HepG2 (cell line): ENCODE measurements around the gene FGGY. TPM values are rescaled to one million over a fixed set of nuclear protein-coding genes. Genes with fewer than 3 reads are reported as not detected.
"Not testable (repeated sequence)": the region's sequence is repeated elsewhere in the genome, so short reads cannot be mapped to it uniquely, and the experiment has no call there.

Experiments used
- ATAC-seq: fragments of 200-7000 bp; cut with Tn5 transposase; 3 replicates; pipeline ENCODE4 v1.9.1; 2020; ENCODE audit warnings: mild to moderate bottlenecking, moderate library complexity
- BruUV-seq: library from RNA; stranded (reverse); fragments of 400-500 nt; replicated peaks from 2 replicates; lab custom pipeline; 2021; lab: Mats Ljungman, UMichigan
- CTCF ChIA-PET: fragments of 300-600 bp; formaldehyde crosslinking; extraction: SDS; loops from one replicate; lab custom pipeline; 2021; ENCODE audit warnings: low total read pairs, inconsistent platforms, low intra/inter-chr PET ratio; lab: Yijun Ruan, JAX
- POLR2A ChIA-PET: fragments of 350-600 bp; sonication (Branson Sonifier 250); formaldehyde crosslinking; loops from one replicate; lab custom pipeline; 2020; ENCODE audit warnings: antibody characterized with exemption, inconsistent platforms; lab: Yijun Ruan, JAX
- DNase-seq: peaks from one replicate; pipeline ENCODE4 v3.0.0-alpha.2; 2015; ENCODE audit warnings: low spot score
- FAIRE-seq: peaks from 3 replicates; lab custom pipeline; 2011; peaks lifted over from hg19 to GRCh38; lab: Jason Lieb, UNC
- H2AFZ ChIP-seq: one replicate; pipeline ENCODE4 v1.6.1; 2011; ENCODE audit warnings: low read length, inconsistent platforms
- H3K27ac ChIP-seq: fragments of 300-600 bp; 3 replicates; pipeline ENCODE4 v1.8.0; 2011; ENCODE audit warnings: mixed run types, mild to moderate bottlenecking, mixed read lengths, low read length, inconsistent platforms; ENCODE audit not compliant: insufficient read depth; ENCODE audit errors: extremely low read length
- H3K27me3 ChIP-seq, 2 experiments: fragments of 200-600 bp in 1 of 2; 2 replicates in 1 of 2; 3 replicates in 1 of 2; pipeline versions ENCODE4 v1.6.0 to v1.8.0; 2011; ENCODE audit warnings: low read length in 2 of 2, mild to moderate bottlenecking in 2 of 2, moderate library complexity in 2 of 2, inconsistent platforms in 1 of 2; ENCODE audit not compliant: insufficient read depth in 2 of 2, control insufficient read depth in 1 of 2
- H3K36me3 ChIP-seq, 2 experiments: fragments of 200-600 bp in 1 of 2; replicated peaks in 1 of 2; 2 replicates in 1 of 2; 3 replicates in 1 of 2; pipeline versions ENCODE4 v1.5.1 to v1.8.0; 2011; ENCODE audit warnings: low read length in 2 of 2, inconsistent platforms in 1 of 2; ENCODE audit not compliant: insufficient read depth in 2 of 2, control insufficient read depth in 1 of 2
- H3K4me1 ChIP-seq: 2 replicates; pipeline ENCODE4 v1.5.1; 2012; ENCODE audit warnings: low read length, inconsistent platforms; ENCODE audit not compliant: insufficient read depth
- H3K4me2 ChIP-seq: 2 replicates; pipeline ENCODE4 v1.6.0; 2011; ENCODE audit warnings: low read depth, low read length, inconsistent platforms
- H3K4me3 ChIP-seq, 3 experiments: fragments of 200-600 bp in 1 of 3; sonication (generic), shearing (Covaris generic) in 1 of 3; replicated peaks in 1 of 3; 2 replicates each; pipeline ENCODE4 v1.5.1; 2011 to 2016; ENCODE audit warnings: low read length in 3 of 3, inconsistent platforms in 2 of 3, low read depth in 2 of 3, mild to moderate bottlenecking in 2 of 3, control low read depth in 1 of 3, mixed read lengths in 1 of 3; ENCODE audit not compliant: insufficient read depth in 1 of 3
- H3K79me2 ChIP-seq: one replicate; pipeline ENCODE4 v1.6.1; 2011; ENCODE audit warnings: low read length, inconsistent platforms; ENCODE audit not compliant: insufficient read depth
- H3K9ac ChIP-seq: 2 replicates; pipeline ENCODE4 v1.6.0; 2011; ENCODE audit warnings: mild to moderate bottlenecking, low read depth, low read length, inconsistent platforms; ENCODE audit not compliant: insufficient read depth
- H3K9me3 ChIP-seq: 2 replicates; pipeline ENCODE4 v1.5.1; 2012; ENCODE audit warnings: mild to moderate bottlenecking, low read length
- H4K20me1 ChIP-seq: 2 replicates; pipeline ENCODE4 v1.6.0; 2011; ENCODE audit warnings: inconsistent platforms, mild to moderate bottlenecking, low read length, moderate library complexity; ENCODE audit not compliant: insufficient read depth
- CC2D1A ChIP-seq: sonication (generic); formaldehyde crosslinking; IDR thresholded peaks from 2 replicates; pipeline ENCODE4 v1.8.1; 2023; ENCODE audit warnings: mild to moderate bottlenecking, missing genetic modification reagents
- EP300 ChIP-seq, 3 experiments: sonication (generic) in 1 of 3; formaldehyde crosslinking in 1 of 3; IDR thresholded peaks; 2 replicates each; pipeline versions ENCODE4 v1.5.1 to v1.6.1; 2011 to 2020; ENCODE audit warnings: low read depth in 2 of 3, low read length in 2 of 3, borderline replicate concordance in 1 of 3, improper control_type of control experiment in 1 of 3, mild to moderate bottlenecking in 1 of 3, missing genetic modification reagents in 1 of 3, moderate library complexity in 1 of 3
- POGZ ChIP-seq: sonication (generic); formaldehyde crosslinking; IDR thresholded peaks from 2 replicates; pipeline ENCODE4 v1.4.0; 2020; ENCODE audit warnings: mild to moderate bottlenecking, missing genetic modification reagents
- SALL1 ChIP-seq: sonication (generic); formaldehyde crosslinking; IDR thresholded peaks from 2 replicates; pipeline ENCODE4 v1.8.0; 2022; ENCODE audit warnings: mild to moderate bottlenecking, missing genetic modification reagents
- SMAD3 ChIP-seq: sonication (generic); formaldehyde crosslinking; IDR thresholded peaks from 2 replicates; pipeline ENCODE4 v1.4.0; 2020; ENCODE audit warnings: missing genetic modification reagents
- SOX6 ChIP-seq, 2 experiments: fragments of 450-650 bp in 1 of 2; sonication (generic) in 1 of 2; formaldehyde crosslinking in 1 of 2; IDR thresholded peaks; 2 replicates each; pipeline versions ENCODE4 v1.4.0 to v1.6.1; 2017 to 2020; ENCODE audit warnings: antibody characterized with exemption in 1 of 2, mild to moderate bottlenecking in 1 of 2, missing genetic modification reagents in 1 of 2
- STAG1 ChIP-seq: sonication (generic); formaldehyde crosslinking; IDR thresholded peaks from 2 replicates; pipeline ENCODE4 v1.4.0; 2020; ENCODE audit warnings: missing genetic modification reagents
- TEAD3 ChIP-seq: optimal IDR thresholded peaks from 2 replicates; pipeline ENCODE3; 2016; ENCODE audit warnings: borderline replicate concordance
- ZMYM3 ChIP-seq: sonication (generic); formaldehyde crosslinking; IDR thresholded peaks from 2 replicates; pipeline ENCODE4 v1.5.1; 2020; ENCODE audit warnings: mild to moderate bottlenecking, missing genetic modification reagents
- ZMYM4 ChIP-seq: sonication (generic); formaldehyde crosslinking; IDR thresholded peaks from 2 replicates; pipeline ENCODE4 v1.8.1; 2023; ENCODE audit warnings: mild to moderate bottlenecking, missing genetic modification reagents
- ZNF12 ChIP-seq: sonication (generic); formaldehyde crosslinking; IDR thresholded peaks from 2 replicates; pipeline ENCODE4 v1.5.0; 2020; ENCODE audit warnings: missing genetic modification reagents
- ZNF225 ChIP-seq: sonication (generic); formaldehyde crosslinking; IDR thresholded peaks from 2 replicates; pipeline ENCODE4 v1.4.0; 2020; ENCODE audit warnings: mild to moderate bottlenecking, missing genetic modification reagents
- ZNF816 ChIP-seq: sonication (generic); formaldehyde crosslinking; IDR thresholded peaks from 2 replicates; pipeline ENCODE4 v1.8.0; 2022; ENCODE audit warnings: missing genetic modification reagents, mild to moderate bottlenecking, borderline replicate concordance
- WGBS: methylation state at CpG from one replicate; pipeline ENCODE4 v1.1.6; 2017; ENCODE audit warnings: low lambda C conversion rate; 5-methylcytosine and 5-hydroxymethylcytosine counted together
- in situ Hi-C: cut with HindIII; loops from 2 replicates; pipeline ENCODE4 v1.10.0; 2017; ENCODE audit warnings: low pct_unique_long_range_greater_than_20kb; ENCODE audit not compliant: extremely low pct_ligation_motif_present
- intact Hi-C: fragments of 100-400 bp; cut with micrococcal nuclease; formaldehyde crosslinking; loops from one replicate; pipeline ENCODE4 v1.10.0; 2022; ENCODE audit not compliant: unreplicated experiment
- polyA plus RNA-seq, 8 experiments: library from polyadenylated mRNA; depleted of rRNA in 3 of 8; stranded (reverse) in 7 of 8; unstranded in 1 of 8; fragments of >200 nt; fragmentation: Illumina TruSeq in 4 of 8; extraction: Trizol in 4 of 8; gene quantifications; 2 replicates each; pipeline versions ENCODE4 v1.2.1 to v1.2.3, GENCODE V29; 2011 to 2016; ENCODE audit warnings: low read depth in 4 of 8, missing spikeins in 1 of 8, mixed read lengths in 1 of 8; ENCODE audit not compliant: insufficient read depth in 1 of 8
- total RNA-seq, 5 experiments: library from RNA; depleted of rRNA; stranded (reverse); fragments of >200 nt; fragmentation: Illumina TruSeq; extraction: Trizol; gene quantifications; 2 replicates each; pipeline ENCODE4 v1.2.3, GENCODE V29; 2016; ENCODE audit warnings: low read depth in 1 of 5
- TF ChIP-seq, protein P1 (sequence below): sonication (generic); formaldehyde crosslinking; IDR thresholded peaks from 2 replicates; pipeline ENCODE4 v1.5.0; 2020; ENCODE audit warnings: missing genetic modification reagents
- TF ChIP-seq, protein P2 (sequence below): IDR thresholded peaks from 2 replicates; pipeline ENCODE4 v1.6.1; 2016; ENCODE audit warnings: mild to moderate bottlenecking, missing biosample characterization, missing genetic modification reagents

FGGY gene
- total and polyA plus RNA-seq, 2 of the 13 experiments (the other 11 are each of a cell fraction or from before 2014, with no cell fraction given): 15.7 to 27.5 TPM

DNA sequence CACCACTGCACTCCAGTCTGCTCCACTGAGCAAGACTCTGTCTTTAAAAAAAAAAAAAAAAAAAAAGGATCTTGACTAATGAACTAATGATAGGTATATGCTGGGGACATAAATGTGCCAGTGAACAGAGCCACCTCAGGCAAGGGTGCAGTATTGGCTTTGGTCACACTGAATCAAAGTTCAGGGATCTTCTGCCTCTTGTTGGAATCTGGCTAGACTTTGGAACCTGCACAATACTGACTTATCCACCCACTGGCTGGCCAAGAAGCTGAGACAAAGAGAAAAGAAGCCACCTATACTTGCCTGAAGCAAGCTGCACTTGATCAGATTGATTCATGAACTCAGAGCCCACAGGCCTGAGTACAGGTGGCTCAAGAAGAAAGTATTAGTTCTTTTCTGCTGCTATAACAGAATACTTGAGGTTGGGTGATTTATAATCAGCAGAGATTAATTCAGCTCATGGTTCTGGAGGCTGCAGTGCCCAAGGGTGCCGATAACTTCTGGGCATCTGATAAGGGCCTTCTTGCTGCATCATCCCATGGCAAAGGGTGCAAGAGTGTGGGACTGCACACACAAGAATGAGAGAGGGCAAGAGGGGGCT lies 172.0 kb downstream of the FGGY start (continued):
- 0 out of 2 replicates have a peak, but pooled peaks have one; percentile 9 for TF ChIP-seq ZMYM3
- TF ChIP-seq ZNF225 (CRISPR knock-in tag): no peak
- TF ChIP-seq ZNF12 (CRISPR knock-in tag): peak; percentile 99
- TF ChIP-seq, protein P1, sequence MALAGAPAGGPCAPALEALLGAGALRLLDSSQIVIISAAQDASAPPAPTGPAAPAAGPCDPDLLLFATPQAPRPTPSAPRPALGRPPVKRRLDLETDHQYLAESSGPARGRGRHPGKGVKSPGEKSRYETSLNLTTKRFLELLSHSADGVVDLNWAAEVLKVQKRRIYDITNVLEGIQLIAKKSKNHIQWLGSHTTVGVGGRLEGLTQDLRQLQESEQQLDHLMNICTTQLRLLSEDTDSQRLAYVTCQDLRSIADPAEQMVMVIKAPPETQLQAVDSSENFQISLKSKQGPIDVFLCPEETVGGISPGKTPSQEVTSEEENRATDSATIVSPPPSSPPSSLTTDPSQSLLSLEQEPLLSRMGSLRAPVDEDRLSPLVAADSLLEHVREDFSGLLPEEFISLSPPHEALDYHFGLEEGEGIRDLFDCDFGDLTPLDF (CRISPR knock-in tag): no peak
- no peak for TF ChIP-seq ZNF816
- peak; percentile 64 for TF ChIP-seq TEAD3 (CRISPR knock-in tag)
- TF ChIP-seq, protein P2, sequence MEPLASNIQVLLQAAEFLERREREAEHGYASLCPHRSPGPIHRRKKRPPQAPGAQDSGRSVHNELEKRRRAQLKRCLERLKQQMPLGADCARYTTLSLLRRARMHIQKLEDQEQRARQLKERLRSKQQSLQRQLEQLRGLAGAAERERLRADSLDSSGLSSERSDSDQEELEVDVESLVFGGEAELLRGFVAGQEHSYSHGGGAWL (CRISPR knock-in tag): no peak
- no peak for TF ChIP-seq SOX6 (IDR thresholded peaks at IDR 0.05)
- 0 out of 2 replicates have a peak, but pooled peaks have one; percentile 24 for TF ChIP-seq SOX6 (CRISPR knock-in tag; IDR thresholded peaks at IDR 0.05)
- peak; percentile 20; the same call in 1 of the 2 replicates for TF ChIP-seq STAG1 (CRISPR knock-in tag)
- TF ChIP-seq CC2D1A (CRISPR knock-in tag): no peak
- TF ChIP-seq SALL1 (CRISPR knock-in tag): peak; percentile 34; the same call in 1 of the 2 replicates
- TF ChIP-seq POGZ (CRISPR knock-in tag): peak; percentile 47; the same call in 1 of the 2 replicates
- TF ChIP-seq ZMYM4 (CRISPR knock-in tag): 0 out of 2 replicates have a peak, but pooled peaks have one; percentile 32
- TF ChIP-seq EP300 (IDR thresholded peaks at IDR 0.05; ENCODE audit: low read depth in 2 of 2, low read length in 2 of 2): 0 out of 4 replicates have a peak, but pooled peaks of 1 of the 2 experiments have one; percentile 19
- no peak for TF ChIP-seq EP300 (CRISPR knock-in tag; IDR thresholded peaks at IDR 0.05; ENCODE audit: borderline replicate concordance)
- no peak for TF ChIP-seq SMAD3 (CRISPR knock-in tag)

DNA sequence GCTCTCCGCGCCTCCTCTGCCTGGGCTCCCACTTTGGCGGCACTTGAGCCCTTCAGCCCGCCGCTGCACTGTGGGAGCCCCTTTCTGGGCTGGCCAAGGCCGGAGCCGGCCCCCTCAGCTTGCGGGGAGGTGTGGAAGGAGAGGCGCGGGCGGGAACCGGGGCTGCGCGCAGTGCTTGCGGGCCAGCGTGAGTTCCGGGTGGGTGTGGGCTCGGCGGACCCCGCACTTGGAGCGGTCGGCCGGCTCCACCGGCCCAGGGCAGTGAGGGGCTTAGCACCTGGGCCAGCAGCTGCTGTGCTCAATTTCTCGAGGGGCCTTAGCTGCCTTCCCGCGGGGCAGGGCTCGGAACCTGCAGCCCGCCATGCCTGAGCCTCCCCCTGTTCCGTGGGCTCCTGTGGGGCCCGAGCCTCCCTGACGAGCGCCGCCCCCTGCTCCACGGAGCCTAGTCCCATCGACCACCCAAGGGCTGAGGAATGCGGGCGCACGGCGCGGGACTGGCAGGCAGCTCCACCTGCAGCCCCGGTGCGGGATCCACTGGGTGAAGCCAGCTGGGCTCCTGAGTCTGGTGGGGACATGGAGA lies 175.2 kb downstream of the FGGY start:
- 97% methylated on average over 6 of the region's 43 CpGs for WGBS
- H2AFZ ChIP-seq, BruUV-seq, H3K79me2 ChIP-seq, H3K27me3 ChIP-seq, H3K9me3 ChIP-seq, H3K27ac ChIP-seq, ATAC-seq, H3K36me3 ChIP-seq, H4K20me1 ChIP-seq, FAIRE-seq, intact Hi-C loops, in situ Hi-C loops, H3K4me2 ChIP-seq, CTCF ChIA-PET, H3K4me3 ChIP-seq, POLR2A ChIA-PET, H3K9ac ChIP-seq, DNase-seq: not testable (repeated sequence)
- peaks cover 17% of the 10 kb centered on the region for H3K4me1 ChIP-seq
